Activated naive CD4-positive, alpha-beta T cell treated with anti-CD3 and anti-CD28 coated beads, Interleukin-2, amount 50 U/mL, for 24 hours (primary cell): ENCODE data around the gene SYT7.
"Not testable (repeated sequence)": the region's sequence is repeated elsewhere in the genome, so short reads cannot be mapped to it uniquely, and the experiment has no call there.

Experiments
- H3K27ac Mint-ChIP-seq: one replicate; pipeline ENCODE4 v1.8.0; 2021; ENCODE audit warnings: mild to moderate bottlenecking, mixed read lengths
- H3K27me3 Mint-ChIP-seq: one replicate; pipeline ENCODE4 v1.8.0; 2021; ENCODE audit warnings: mixed read lengths
- H3K36me3 Mint-ChIP-seq: one replicate; pipeline ENCODE4 v1.8.0; 2021; ENCODE audit warnings: mixed read lengths
- H3K4me1 Mint-ChIP-seq: one replicate; pipeline ENCODE4 v1.8.0; 2021; ENCODE audit warnings: mixed read lengths
- H3K4me3 Mint-ChIP-seq: one replicate; pipeline ENCODE4 v1.8.0; 2021; ENCODE audit warnings: mild to moderate bottlenecking, mixed read lengths
- H3K9me3 Mint-ChIP-seq: one replicate; pipeline ENCODE4 v1.8.0; 2021; ENCODE audit warnings: mixed read lengths

Gene SYT7

GRCh38 chr11:61481806-61482205 is 99.1 kb downstream of the SYT7 start:
- Mint-ChIP-seq H3K9me3 (no peaks in the 10 kb centered on the region), H3K4me3 (no peak overlapping the region), H3K36me3 (no peaks in the 10 kb centered on the region), H3K27ac (no peak overlapping the region), H3K4me1 (peaks cover 11% of the 10 kb centered on the region), H3K27me3 (peaks cover 2% of the 10 kb centered on the region)

GRCh38 chr11:61480994-61481335 is 99.9 kb downstream of the SYT7 start:
- H3K36me3 Mint-ChIP-seq: no peaks in the 10 kb centered on the region

DNA sequence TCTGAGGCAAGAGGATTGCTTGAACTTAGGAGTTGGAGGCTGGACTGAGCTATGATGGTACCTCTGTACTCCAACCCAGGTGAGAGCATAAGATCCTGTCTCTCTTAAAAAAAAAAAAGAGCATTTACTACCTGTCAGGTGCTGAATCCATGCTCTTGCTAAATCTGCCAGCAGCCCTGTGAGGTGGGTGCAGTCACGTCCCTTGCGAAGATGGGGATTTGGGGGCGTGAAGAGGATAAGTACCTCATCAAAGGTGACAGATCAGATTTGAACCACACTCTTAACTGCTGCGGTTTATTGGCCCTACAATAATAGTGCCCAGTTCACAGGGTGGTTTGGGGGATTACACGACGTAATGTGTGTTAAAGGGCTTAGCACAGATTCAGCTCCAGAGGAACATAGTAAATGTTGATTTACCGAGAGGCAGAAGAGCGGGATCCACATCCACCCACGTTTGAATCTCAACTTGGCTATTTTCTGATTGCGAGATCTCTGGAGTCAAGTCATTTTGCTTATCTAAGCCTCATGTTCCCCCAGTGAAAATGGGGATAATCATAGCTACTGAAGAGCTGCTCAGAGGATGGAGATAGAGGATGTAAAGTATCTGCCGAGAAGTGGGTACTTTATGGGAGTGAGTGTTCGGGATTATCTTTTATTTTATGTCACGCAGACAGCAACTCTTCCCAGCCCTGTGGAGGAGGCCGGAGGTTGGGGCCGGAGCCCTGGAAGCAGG is 100.4 kb downstream of the SYT7 start:
- Mint-ChIP-seq H3K9me3 (no peaks in the 10 kb centered on the region), H3K4me3 (no peak overlapping the region), H3K36me3 (no peaks in the 10 kb centered on the region), H3K4me1 (peaks cover 11% of the 10 kb centered on the region), H3K27ac (no peak overlapping the region), H3K27me3 (peaks cover 2% of the 10 kb centered on the region)

More at GRCh38 chr11:61480994-61481335, 99.9 kb downstream of the SYT7 start:
- H3K9me3 Mint-ChIP-seq: no peaks in the 10 kb centered on the region
- peaks cover 11% of the 10 kb centered on the region for H3K4me1 Mint-ChIP-seq
- no peak overlapping the region for H3K4me3 Mint-ChIP-seq
- peaks cover 2% of the 10 kb centered on the region for H3K27me3 Mint-ChIP-seq
- no peak overlapping the region for H3K27ac Mint-ChIP-seq

- H3K36me3 Mint-ChIP-seq, H3K27ac Mint-ChIP-seq, H3K27me3 Mint-ChIP-seq, H3K9me3 Mint-ChIP-seq, H3K4me3 Mint-ChIP-seq: not testable (repeated sequence)
- H3K4me1 Mint-ChIP-seq: peaks cover 11% of the 10 kb centered on the region
These were observed 101.4 kb downstream of the SYT7 start for GRCh38 chr11:61479360-61480058.

DNA sequence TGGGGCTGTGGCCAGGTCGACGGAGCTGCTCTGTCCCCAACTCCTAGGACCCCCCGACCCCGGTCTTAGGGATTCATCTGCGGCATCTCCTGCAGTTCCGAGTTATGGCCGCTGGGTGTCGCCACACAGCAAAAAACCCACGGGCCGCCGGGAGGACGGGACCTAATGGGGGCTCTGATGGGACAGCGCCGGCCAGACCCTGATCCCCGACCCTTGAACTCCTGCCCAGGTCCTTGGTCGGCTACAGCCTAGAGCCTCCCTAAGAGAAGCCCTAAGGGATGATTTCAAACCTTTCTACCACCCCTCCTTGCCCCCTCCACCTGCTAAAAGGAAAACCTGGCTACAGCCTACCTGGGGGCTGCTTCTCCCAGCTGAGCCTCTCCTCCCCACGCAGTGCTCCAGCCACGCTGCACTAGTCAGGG is 103.1 kb downstream of the SYT7 start:
- peaks cover 11% of the 10 kb centered on the region for H3K4me1 Mint-ChIP-seq
- H3K27ac Mint-ChIP-seq: no peak overlapping the region
- H3K27me3 Mint-ChIP-seq: no peaks in the 10 kb centered on the region
- no peak overlapping the region for H3K4me3 Mint-ChIP-seq
- no peaks in the 10 kb centered on the region for H3K9me3 Mint-ChIP-seq
- peaks cover 6% of the 10 kb centered on the region for H3K36me3 Mint-ChIP-seq

GRCh38 chr11:61477126-61477525 is 103.8 kb downstream of the SYT7 start:
- H3K4me1 Mint-ChIP-seq: peaks cover 11% of the 10 kb centered on the region
- no peak overlapping the region for H3K27ac Mint-ChIP-seq
- H3K36me3 Mint-ChIP-seq: peaks cover 6% of the 10 kb centered on the region
- H3K9me3 Mint-ChIP-seq: no peaks in the 10 kb centered on the region
- no peaks in the 10 kb centered on the region for H3K27me3 Mint-ChIP-seq
- H3K4me3 Mint-ChIP-seq: no peak overlapping the region

GRCh38 chr11:61476371-61476770 is 104.5 kb downstream of the SYT7 start:
- H3K27me3 Mint-ChIP-seq: no peaks in the 10 kb centered on the region
- H3K36me3 Mint-ChIP-seq: peaks cover 6% of the 10 kb centered on the region
- peaks cover 11% of the 10 kb centered on the region for H3K4me1 Mint-ChIP-seq
- H3K27ac Mint-ChIP-seq: no peak overlapping the region
- no peak overlapping the region for H3K4me3 Mint-ChIP-seq
- no peaks in the 10 kb centered on the region for H3K9me3 Mint-ChIP-seq

GRCh38 chr11:61475433-61475832 is 105.4 kb downstream of the SYT7 start:
- Mint-ChIP-seq H3K9me3 (no peaks in the 10 kb centered on the region), H3K4me3 (no peak overlapping the region), H3K27ac (no peak overlapping the region)

GRCh38 chr11:61474013-61474643 is 106.7 kb downstream of the SYT7 start:
- Mint-ChIP-seq H3K4me1 (peaks cover 5% of the 10 kb centered on the region), H3K27ac (peak overlapping the region; percentile 4), H3K4me3 (no peak overlapping the region), H3K36me3 (peaks cover 6% of the 10 kb centered on the region), H3K9me3 (no peaks in the 10 kb centered on the region), H3K27me3 (no peaks in the 10 kb centered on the region)

More at GRCh38 chr11:61475433-61475832, 105.4 kb downstream of the SYT7 start:
- H3K4me1 Mint-ChIP-seq: peaks cover 8% of the 10 kb centered on the region
- H3K27me3 Mint-ChIP-seq: no peaks in the 10 kb centered on the region
- H3K36me3 Mint-ChIP-seq: peaks cover 6% of the 10 kb centered on the region

DNA sequence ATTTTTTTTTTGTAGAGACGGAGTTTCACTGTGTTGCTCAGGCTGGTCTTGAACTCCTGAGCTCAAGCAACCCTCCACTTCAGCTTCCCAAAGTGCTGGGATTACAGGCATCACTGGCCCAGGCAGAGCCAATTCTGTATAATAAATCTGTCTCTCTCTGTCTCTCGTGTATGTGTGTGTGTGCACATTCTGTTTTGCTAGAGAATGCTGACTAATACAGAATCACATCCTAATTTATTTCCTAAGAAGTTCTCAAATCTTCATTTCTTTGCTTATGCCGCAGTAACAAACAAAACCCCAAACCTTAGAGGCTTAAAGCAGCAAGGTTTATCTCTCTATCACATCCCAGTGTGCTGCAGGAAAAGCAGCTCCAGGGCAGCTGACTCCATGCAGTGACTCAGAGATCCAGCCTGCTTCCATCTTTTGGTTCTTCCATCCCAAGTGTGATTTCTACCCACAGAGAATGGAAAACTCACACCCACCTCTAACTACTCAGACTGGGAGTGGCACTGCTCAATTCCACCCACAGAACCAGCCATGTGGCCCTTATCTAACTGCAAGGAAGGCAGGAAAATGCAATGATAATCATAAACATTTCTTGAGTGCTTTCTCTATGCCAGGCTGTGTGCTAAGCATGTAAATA is 107.4 kb downstream of the SYT7 start:
- Mint-ChIP-seq H3K27ac (no peak overlapping the region), H3K27me3 (no peaks in the 10 kb centered on the region), H3K4me3 (no peak overlapping the region), H3K9me3 (no peaks in the 10 kb centered on the region), H3K36me3 (peaks cover 6% of the 10 kb centered on the region), H3K4me1 (peaks cover 5% of the 10 kb centered on the region)

GRCh38 chr11:61472868-61473267 is 108.0 kb downstream of the SYT7 start:
- no peaks in the 10 kb centered on the region for H3K27me3 Mint-ChIP-seq
- peaks cover 8% of the 10 kb centered on the region for H3K36me3 Mint-ChIP-seq
- H3K4me1 Mint-ChIP-seq: peaks cover 5% of the 10 kb centered on the region
- H3K9me3 Mint-ChIP-seq: no peaks in the 10 kb centered on the region
- no peak overlapping the region for H3K4me3 Mint-ChIP-seq
- no peak overlapping the region for H3K27ac Mint-ChIP-seq

GRCh38 chr11:61472282-61472681 is 108.6 kb downstream of the SYT7 start:
- Mint-ChIP-seq H3K27ac (no peak overlapping the region), H3K27me3 (no peaks in the 10 kb centered on the region), H3K4me1 (peaks cover 9% of the 10 kb centered on the region), H3K36me3 (peaks cover 8% of the 10 kb centered on the region), H3K4me3 (no peak overlapping the region), H3K9me3 (no peaks in the 10 kb centered on the region)

- no peaks in the 10 kb centered on the region for H3K27me3 Mint-ChIP-seq
- peaks cover 2% of the 10 kb centered on the region for H3K36me3 Mint-ChIP-seq
- H3K4me1 Mint-ChIP-seq: peaks cover 9% of the 10 kb centered on the region
- H3K27ac Mint-ChIP-seq: no peak overlapping the region
- no peaks in the 10 kb centered on the region for H3K9me3 Mint-ChIP-seq
- no peak overlapping the region for H3K4me3 Mint-ChIP-seq
These were observed 112.9 kb downstream of the SYT7 start for GRCh38 chr11:61468002-61468401.

DNA sequence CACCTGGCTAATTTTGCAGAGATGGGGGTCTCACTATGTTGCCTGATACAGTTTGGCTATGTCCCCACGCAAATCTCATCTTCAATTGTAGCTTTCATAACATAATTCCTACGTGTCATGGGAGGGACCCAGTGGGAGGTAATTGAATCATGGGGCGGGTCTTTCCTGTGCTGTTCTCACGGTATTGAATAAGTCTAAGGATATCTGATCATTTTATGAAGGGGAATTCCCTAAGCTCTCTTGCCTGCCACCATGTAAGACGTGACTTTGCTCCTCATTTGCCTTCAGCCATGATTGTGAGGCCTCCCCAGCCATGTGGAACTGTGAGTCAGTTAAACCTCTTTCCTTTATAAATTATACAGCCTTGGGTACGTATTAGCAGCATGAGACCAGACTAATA is 113.3 kb downstream of the SYT7 start:
- H3K9me3 Mint-ChIP-seq, H3K27ac Mint-ChIP-seq, H3K4me1 Mint-ChIP-seq, H3K27me3 Mint-ChIP-seq, H3K36me3 Mint-ChIP-seq, H3K4me3 Mint-ChIP-seq: not testable (repeated sequence)
